PC-3 (cell line): ENCODE measurements around the gene SH3BP1.

ENCODE experiments used
- EZH2 ChIP-seq: fragments of 300-600 bp; sonication (generic); IDR thresholded peaks from one replicate; pipeline ENCODE4 v1.6.1; 2017; ENCODE audit warnings: antibody characterized with exemption, mild to moderate bottlenecking, low read length; ENCODE audit not compliant: unreplicated experiment
- EZH2phosphoT487 ChIP-seq: fragments of 300-600 bp; sonication (generic); IDR thresholded peaks from 2 replicates; pipeline ENCODE4 v1.6.1; 2018; ENCODE audit warnings: mild to moderate bottlenecking, antibody characterized with exemption, low read length, borderline replicate concordance
- TF ChIP-seq, protein P1 (sequence below): fragments of 300-600 bp; sonication (generic); conservative IDR thresholded peaks from 2 replicates; pipeline ENCODE4 v1.5.1; 2017; ENCODE audit warnings: antibody characterized with exemption, low read depth, mild to moderate bottlenecking, low read length

DNA sequence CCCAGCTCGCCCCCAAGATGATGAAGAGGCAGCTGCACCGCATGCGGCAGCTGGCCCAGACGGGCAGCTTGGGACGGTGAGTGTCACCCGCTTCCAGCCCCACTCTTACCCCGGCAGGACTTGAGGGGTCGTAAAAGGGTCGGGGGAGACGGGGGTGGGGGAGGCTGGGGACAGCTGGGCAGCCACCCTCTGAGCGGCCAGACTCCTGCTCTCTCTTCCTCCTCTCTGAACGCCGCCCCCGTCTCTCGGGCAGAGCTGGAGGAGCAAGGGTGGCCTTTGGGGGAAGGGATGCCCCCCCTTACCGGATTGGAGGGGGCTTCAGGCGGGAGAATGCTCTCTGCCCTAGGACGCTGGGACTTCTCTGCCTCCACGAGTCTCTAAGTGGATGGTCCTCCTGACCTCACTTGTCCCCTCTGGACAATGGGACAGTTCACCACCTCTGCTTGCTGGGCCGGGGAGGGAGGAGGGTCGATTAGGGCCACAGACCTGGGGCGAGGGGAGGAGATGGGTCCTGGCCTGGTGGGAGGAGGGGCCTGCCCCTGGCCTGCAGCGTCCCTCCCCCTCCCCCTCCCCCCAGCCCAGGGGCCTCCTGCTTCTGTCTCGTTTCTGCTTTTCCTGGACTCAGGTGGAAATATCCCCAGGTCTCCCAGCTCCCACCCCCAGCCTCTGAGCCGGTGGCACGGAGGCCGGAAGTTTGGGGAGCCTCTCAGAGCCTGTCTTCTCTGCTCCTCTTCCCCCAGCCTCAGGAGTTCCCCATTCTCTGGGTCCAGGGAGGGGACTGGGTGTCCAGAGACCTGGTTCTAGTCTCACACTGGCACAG lies 512 bp downstream of the SH3BP1 start:
- TF ChIP-seq EZH2 (no peak), EZH2phosphoT487 (no peak)
- TF ChIP-seq, protein P1, sequence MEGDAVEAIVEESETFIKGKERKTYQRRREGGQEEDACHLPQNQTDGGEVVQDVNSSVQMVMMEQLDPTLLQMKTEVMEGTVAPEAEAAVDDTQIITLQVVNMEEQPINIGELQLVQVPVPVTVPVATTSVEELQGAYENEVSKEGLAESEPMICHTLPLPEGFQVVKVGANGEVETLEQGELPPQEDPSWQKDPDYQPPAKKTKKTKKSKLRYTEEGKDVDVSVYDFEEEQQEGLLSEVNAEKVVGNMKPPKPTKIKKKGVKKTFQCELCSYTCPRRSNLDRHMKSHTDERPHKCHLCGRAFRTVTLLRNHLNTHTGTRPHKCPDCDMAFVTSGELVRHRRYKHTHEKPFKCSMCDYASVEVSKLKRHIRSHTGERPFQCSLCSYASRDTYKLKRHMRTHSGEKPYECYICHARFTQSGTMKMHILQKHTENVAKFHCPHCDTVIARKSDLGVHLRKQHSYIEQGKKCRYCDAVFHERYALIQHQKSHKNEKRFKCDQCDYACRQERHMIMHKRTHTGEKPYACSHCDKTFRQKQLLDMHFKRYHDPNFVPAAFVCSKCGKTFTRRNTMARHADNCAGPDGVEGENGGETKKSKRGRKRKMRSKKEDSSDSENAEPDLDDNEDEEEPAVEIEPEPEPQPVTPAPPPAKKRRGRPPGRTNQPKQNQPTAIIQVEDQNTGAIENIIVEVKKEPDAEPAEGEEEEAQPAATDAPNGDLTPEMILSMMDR: no peak
